Endothelial cell of umbilical vein (primary cell): ENCODE data around the gene GRAMD2B. TPM values are rescaled to one million over a fixed set of nuclear protein-coding genes. Genes with fewer than 3 reads are reported as not detected.

Experiments
- BruUV-seq: library from RNA; stranded (reverse); fragments of 400-500 nt; replicated peaks from 2 replicates; lab custom pipeline; 2021; lab: Mats Ljungman, UMichigan
- CTCF ChIA-PET: fragments of 300-600, 350-600 bp; sonication (Branson Sonifier 250); formaldehyde crosslinking; loops from one replicate; lab custom pipeline; 2021; ENCODE audit warnings: antibody characterized with exemption, inconsistent platforms; lab: Charles Lee
- POLR2A ChIA-PET: fragments of 300-600, 350-600 bp; sonication (Branson Sonifier 250); formaldehyde crosslinking; loops from one replicate; lab custom pipeline; 2021; ENCODE audit warnings: antibody characterized with exemption, inconsistent platforms; lab: Charles Lee
- DNase-seq: peaks from one replicate; pipeline ENCODE4 v3.0.0-alpha.2; 2011; ENCODE audit warnings: low read depth, low spot score
- FAIRE-seq: peaks from 2 replicates; lab custom pipeline; 2011; peaks lifted over from hg19 to GRCh38; lab: Jason Lieb, UNC
- H2AFZ ChIP-seq: 2 replicates; pipeline ENCODE4 v1.6.0; 2012; ENCODE audit warnings: low read depth, low read length, control low read depth, inconsistent platforms
- H3K27ac ChIP-seq: 2 replicates; pipeline ENCODE4 v1.5.1; 2011; ENCODE audit warnings: low read depth, mild to moderate bottlenecking, control low read depth, low read length, moderate library complexity; ENCODE audit not compliant: insufficient read depth
- H3K27me3 ChIP-seq, 2 experiments: 2 replicates each; pipeline versions ENCODE4 v1.6.0 to v1.6.1; 2011; ENCODE audit warnings: low read length in 2 of 2, mixed read lengths in 1 of 2; ENCODE audit not compliant: control insufficient read depth in 2 of 2, insufficient read depth in 2 of 2
- H3K36me3 ChIP-seq, 2 experiments: 2 replicates in 1 of 2; 3 replicates in 1 of 2; pipeline ENCODE4 v1.5.1; 2011; ENCODE audit warnings: low read length in 2 of 2, mild to moderate bottlenecking in 1 of 2, moderate library complexity in 1 of 2; ENCODE audit not compliant: control insufficient read depth in 2 of 2, insufficient read depth in 2 of 2; ENCODE audit errors: extremely low read depth in 1 of 2
- H3K4me1 ChIP-seq: 3 replicates; pipeline ENCODE4 v1.5.1; 2011; ENCODE audit warnings: mild to moderate bottlenecking, low read length; ENCODE audit not compliant: control insufficient read depth, insufficient read depth; ENCODE audit errors: extremely low read depth
- H3K4me2 ChIP-seq: 2 replicates; pipeline ENCODE4 v1.6.1; 2011; ENCODE audit warnings: low read length, control low read depth, mixed read lengths; ENCODE audit not compliant: insufficient read depth
- H3K4me3 ChIP-seq, 3 experiments: fragments of 200-600 bp in 1 of 3; sonication (generic), shearing (Covaris generic) in 1 of 3; replicated peaks in 1 of 3; 2 replicates each; pipeline ENCODE4 v1.5.1; 2011 to 2016; ENCODE audit warnings: control low read depth in 3 of 3, low read length in 3 of 3, mild to moderate bottlenecking in 2 of 3, inconsistent platforms in 1 of 3, low read depth in 1 of 3, moderate library complexity in 1 of 3; ENCODE audit not compliant: insufficient read depth in 1 of 3
- H3K79me2 ChIP-seq: 2 replicates; pipeline ENCODE4 v1.6.0; 2012; ENCODE audit warnings: low read length, inconsistent platforms; ENCODE audit not compliant: control insufficient read depth, insufficient read depth
- H3K9ac ChIP-seq: replicated peaks from 2 replicates; pipeline ENCODE3; 2011; ENCODE audit warnings: low read length, control low read depth; ENCODE audit not compliant: insufficient read depth; ENCODE audit errors: extremely low read depth
- H3K9me1 ChIP-seq: replicated peaks from 3 replicates; pipeline ENCODE4 v1.6.0; 2011; ENCODE audit warnings: mild to moderate bottlenecking, low read length; ENCODE audit not compliant: control insufficient read depth, insufficient read depth; ENCODE audit errors: extremely low read depth
- H3K9me3 ChIP-seq: replicated peaks from 2 replicates; pipeline ENCODE4 v1.5.1; 2012; ENCODE audit warnings: low read length, inconsistent platforms; ENCODE audit not compliant: control insufficient read depth, insufficient read depth
- H4K20me1 ChIP-seq: replicated peaks from 2 replicates; pipeline ENCODE3; 2011; ENCODE audit warnings: mild to moderate bottlenecking, low read length; ENCODE audit not compliant: control insufficient read depth, insufficient read depth; ENCODE audit errors: extremely low read depth
- CTCF ChIP-seq, 2 donors: IDR thresholded peaks; 1 replicate in 1 of 2; 2 replicates in 1 of 2; pipeline ENCODE4 v1.5.1; 2011; ENCODE audit warnings: low read length in 2 of 2, mild to moderate bottlenecking in 2 of 2, moderate library complexity in 2 of 2, control low read depth in 1 of 2, inconsistent platforms in 1 of 2, low read depth in 1 of 2; ENCODE audit not compliant: insufficient read depth in 1 of 2; ENCODE audit errors: extremely low read depth in 1 of 2
- EZH2 ChIP-seq: IDR thresholded peaks from 2 replicates; pipeline ENCODE4 v1.6.1; 2012; ENCODE audit warnings: borderline replicate concordance, low read depth, mild to moderate bottlenecking, moderate library complexity, low read length, inconsistent platforms; ENCODE audit not compliant: severe bottlenecking
- FOS ChIP-seq: IDR thresholded peaks from 2 replicates; pipeline ENCODE4 v1.6.1; 2011; ENCODE audit warnings: mild to moderate bottlenecking, low read length, moderate library complexity, borderline replicate concordance; ENCODE audit not compliant: insufficient read depth
- GATA2 ChIP-seq: IDR thresholded peaks from 2 replicates; pipeline ENCODE4 v1.7.0; 2011; ENCODE audit warnings: low read depth, mild to moderate bottlenecking, moderate library complexity, mixed read lengths, low read length; ENCODE audit not compliant: insufficient read length, insufficient read depth
- JUN ChIP-seq: IDR thresholded peaks from 2 replicates; pipeline ENCODE4 v1.6.1; 2011; ENCODE audit warnings: borderline replicate concordance, low read depth; ENCODE audit not compliant: insufficient read length, insufficient read depth
- MAX ChIP-seq: IDR thresholded peaks from 2 replicates; pipeline ENCODE4 v1.6.1; 2011; ENCODE audit not compliant: insufficient read depth, insufficient read length
- MYC ChIP-seq: IDR thresholded peaks from one replicate; pipeline ENCODE4 v1.6.1; 2011; ENCODE audit warnings: mild to moderate bottlenecking, low read depth, low read length
- POLR2A ChIP-seq: IDR thresholded peaks from 2 replicates; pipeline ENCODE4 v1.6.1; 2012; ENCODE audit warnings: low read depth, mild to moderate bottlenecking, control low read depth, low read length
- POLR2AphosphoS5 ChIP-seq: IDR thresholded peaks from 2 replicates; pipeline ENCODE4 v1.6.1; 2012; ENCODE audit warnings: low read depth, mild to moderate bottlenecking, control low read depth, low read length, moderate library complexity; ENCODE audit not compliant: insufficient read depth
- dilution Hi-C: fragments of 300-500 bp; cut with MboI; formaldehyde crosslinking; loops from one replicate; pipeline ENCODE4 v1.15.0; 2019; ENCODE audit warnings: low sequenced_read_pairs; ENCODE audit not compliant: extremely low pct_ligation_motif_present
- intact Hi-C: fragments of 100-400 bp; cut with micrococcal nuclease; formaldehyde crosslinking; loops from one replicate; pipeline ENCODE4 v1.10.0; 2022
- polyA plus RNA-seq, 4 experiments: library from polyadenylated mRNA; depleted of rRNA in 3 of 4; stranded (reverse) in 3 of 4; unstranded in 1 of 4; fragments of >200 nt; gene quantifications; 2 replicates each; pipeline versions ENCODE4 v1.2.1 to v1.2.3, GENCODE V29; 2011 to 2012; ENCODE audit warnings: missing spikeins in 1 of 4
- total RNA-seq: library from RNA; stranded (reverse); gene quantifications from 2 replicates; pipeline ENCODE4 v1.2.3, GENCODE V29; 2021

Gene GRAMD2B
- total and polyA plus RNA-seq, 2 donors (not counting 3 experiments of a cell fraction or from before 2014, with no cell fraction given): 2.0 to 5.5 TPM

GRCh38 chr5:126402621-126403555 lies 20.3 kb upstream of the GRAMD2B start:
- intact Hi-C loops: no loop called here
- Histone ChIP-seq H3K9me1 (no peaks in the 10 kb centered on the region), H3K4me1 (no peaks in the 10 kb centered on the region), H3K27me3 (peaks cover 0 to 3% of the 10 kb centered on the region in 2 experiments), H3K4me3 (no peak overlapping the region), H3K79me2 (no peaks in the 10 kb centered on the region), H3K9me3 (no peaks in the 10 kb centered on the region), H3K36me3 (no peaks in the 10 kb centered on the region), H4K20me1 (no peaks in the 10 kb centered on the region), H3K27ac (no peak overlapping the region), H2AFZ (no peak overlapping the region), H3K9ac (no peak overlapping the region), H3K4me2 (no peak overlapping the region)
- ChIA-PET POLR2A (no interaction called here), CTCF (no interaction called here)
- DNase-seq: no peak
- TF ChIP-seq MAX (no peak), GATA2 (no peak), POLR2AphosphoS5 (no peak), MYC (no peak), JUN (no peak), POLR2A (no peak), CTCF (IDR thresholded peaks at IDR 0.05; ENCODE audit: extremely low read depth in 1 of 2, insufficient read depth in 1 of 2, low read depth in 1 of 2, low read length in 2 of 2) (no peak), FOS (no peak), EZH2 (no peak)
- BruUV-seq: no TSS peak
- dilution Hi-C loops: no loop called here
- no peak for FAIRE-seq
